Ovary (tissue), 3 donors: ENCODE results near the gene ENOX2.

Experiments
- CTCF ChIP-seq, 3 donors: fragments of 450-650 bp in 2 of 3; fragments of 200-600 bp in 1 of 3; IDR thresholded peaks; one replicate each; pipeline versions ENCODE4 v1.5.1 to v1.8.0; 2016 to 2022; ENCODE audit warnings: antibody characterized with exemption in 3 of 3, mild to moderate bottlenecking in 1 of 3
- POLR2A ChIP-seq: fragments of 450-650 bp; IDR thresholded peaks from one replicate; pipeline ENCODE4 v1.6.1; 2017; ENCODE audit warnings: antibody characterized with exemption, mild to moderate bottlenecking, moderate library complexity
- donor health status: DM: no; HTN: no; CAD: no.

- TF ChIP-seq CTCF (IDR thresholded peaks at IDR 0.05) (no peak), POLR2A (no peak)
These were observed 256.9 kb downstream of the ENOX2 start for GRCh38 chrX:130645955-130646583.
